SHP77 (cell line): ENCODE results near the gene ZCWPW1.
"Not testable (repeated sequence)": the region's sequence is repeated elsewhere in the genome, so short reads cannot be mapped to it uniquely, and the experiment has no call there.

Source experiments
- DNase-seq, 2 experiments: peaks; one replicate each; lab custom pipeline; 2025; lab: John Stamatoyannopoulos, UW

The ZCWPW1 gene

GRCh38 chr7:100373261-100373831 lies 55.2 kb downstream of the ZCWPW1 start, which contains the start of gene PILRA:
TSS of gene PILRA (plus strand) at chr7:100373487. CDS start at chr7:100373657, 170 bp downstream.
- no peak for DNase-seq

- no peak for DNase-seq
These were observed 55.8 kb downstream of the ZCWPW1 start for GRCh38 chr7:100372694-100373093.

GRCh38 chr7:100372256-100372655 lies 56.2 kb downstream of the ZCWPW1 start:
- DNase-seq, result no peak

- no peak for DNase-seq
These were observed 56.8 kb downstream of the ZCWPW1 start for GRCh38 chr7:100371561-100372171.

- DNase-seq, result no peak
These were observed 57.8 kb downstream of the ZCWPW1 start for GRCh38 chr7:100370746-100371145.

DNA sequence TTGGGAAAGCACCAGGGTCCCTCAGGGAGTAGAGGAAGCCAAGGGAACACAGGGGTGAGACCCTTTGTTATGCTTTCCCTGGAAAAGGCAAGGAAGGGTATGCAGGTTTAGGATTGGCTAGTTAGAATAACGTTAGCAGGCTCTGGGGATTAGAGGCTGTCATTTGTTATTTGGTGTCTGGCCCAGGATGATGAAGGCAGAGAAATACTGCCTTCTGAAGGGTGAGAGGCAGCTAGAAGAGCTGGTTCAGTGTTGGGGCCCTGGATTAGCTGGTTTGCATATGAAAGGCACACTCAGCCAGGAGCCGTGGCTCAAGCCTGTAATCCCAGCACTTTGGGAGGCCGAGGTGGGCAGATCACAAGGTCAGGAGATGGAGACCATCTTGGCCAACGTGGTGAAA lies 58.2 kb downstream of the ZCWPW1 start:
- no peak for DNase-seq

DNA sequence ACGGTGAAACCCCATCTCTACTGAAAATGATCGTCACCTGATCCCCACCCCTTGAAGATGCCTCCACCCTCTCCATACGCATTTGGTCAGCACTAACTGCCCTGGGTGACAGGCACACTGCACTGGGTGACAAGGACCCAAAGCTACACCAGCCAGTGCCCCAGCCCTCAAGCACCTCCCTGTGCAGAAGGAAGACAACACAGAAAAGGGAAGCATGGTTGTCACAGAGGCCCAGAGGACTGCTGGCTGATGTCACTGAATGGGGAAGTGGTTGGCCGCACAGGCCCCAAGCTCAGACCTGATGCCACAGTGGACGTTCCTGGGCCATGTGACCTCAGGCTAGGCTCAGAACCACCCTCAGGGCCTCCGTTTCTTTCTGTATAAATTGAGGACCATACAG lies 59.4 kb downstream of the ZCWPW1 start:
- DNase-seq, result no peak

- no peak for DNase-seq
These were observed 60.6 kb downstream of the ZCWPW1 start for GRCh38 chr7:100367676-100368613.

GRCh38 chr7:100367251-100367620 lies 61.3 kb downstream of the ZCWPW1 start:
- no peak for DNase-seq

DNA sequence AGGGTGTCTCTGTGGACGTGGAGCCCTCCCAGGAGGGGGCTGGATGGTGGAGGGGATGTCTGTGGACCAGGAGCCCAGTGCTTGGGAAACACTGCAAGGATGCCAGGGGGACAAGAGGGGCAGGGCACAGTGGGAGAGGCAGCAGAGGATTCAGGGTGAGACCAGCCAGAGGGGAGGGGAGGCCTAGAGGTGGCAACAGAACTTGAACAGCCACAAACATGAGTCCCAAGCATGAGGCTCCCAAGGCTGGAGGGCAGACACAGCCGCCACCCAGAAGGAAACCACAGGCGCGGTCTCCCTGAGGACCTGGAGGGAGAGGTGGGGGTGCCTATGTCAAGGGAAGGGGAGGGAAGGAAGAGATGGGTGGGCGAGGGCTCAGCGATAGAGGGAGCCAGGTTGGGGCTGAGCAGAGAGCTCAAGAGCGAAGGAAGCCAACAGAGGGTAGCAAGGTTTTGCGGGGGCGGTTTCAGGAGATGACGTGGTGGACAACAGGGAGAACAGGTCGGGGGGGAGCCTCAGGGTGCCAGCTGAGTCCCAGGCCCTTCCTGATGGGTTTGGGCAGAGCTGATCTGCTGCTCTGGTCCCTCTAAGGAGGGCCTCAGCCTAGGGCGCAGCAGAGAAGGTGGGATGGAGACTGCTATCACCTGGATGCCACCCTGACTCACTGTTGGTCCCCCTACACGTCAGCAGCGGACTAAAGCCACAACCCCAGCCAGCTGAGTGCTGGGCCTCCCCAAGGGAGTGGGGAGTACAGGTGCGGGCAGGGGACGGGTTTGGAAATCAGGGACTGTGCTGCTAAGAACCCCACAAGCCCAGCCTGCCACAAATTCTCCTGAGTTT lies 61.9 kb downstream of the ZCWPW1 start:
- no peak for DNase-seq

- DNase-seq, result not testable (repeated sequence)
These were observed 62.5 kb downstream of the ZCWPW1 start for GRCh38 chr7:100365998-100366367.

GRCh38 chr7:100364480-100364879 lies 64.0 kb downstream of the ZCWPW1 start:
- DNase-seq, result no peak

DNA sequence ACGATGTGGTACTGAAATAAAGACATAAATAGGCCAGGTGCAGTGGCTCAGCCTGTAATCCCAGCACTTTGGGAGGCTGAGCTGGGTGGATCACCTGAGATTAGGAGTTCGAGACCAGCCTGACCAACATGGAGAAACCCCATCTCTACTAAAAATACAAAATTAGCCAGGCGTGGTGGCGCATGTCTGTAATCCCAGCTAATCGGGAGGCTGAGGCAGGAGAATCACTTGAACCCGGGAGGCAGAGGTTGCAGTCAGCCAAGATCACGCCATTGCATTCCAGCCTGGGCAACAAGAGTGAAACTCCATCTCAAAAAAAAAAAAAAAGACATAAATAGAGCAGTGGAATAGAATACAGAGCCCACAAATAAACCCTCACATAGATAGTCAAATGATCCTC lies 64.7 kb downstream of the ZCWPW1 start:
- not testable (repeated sequence) for DNase-seq

DNA sequence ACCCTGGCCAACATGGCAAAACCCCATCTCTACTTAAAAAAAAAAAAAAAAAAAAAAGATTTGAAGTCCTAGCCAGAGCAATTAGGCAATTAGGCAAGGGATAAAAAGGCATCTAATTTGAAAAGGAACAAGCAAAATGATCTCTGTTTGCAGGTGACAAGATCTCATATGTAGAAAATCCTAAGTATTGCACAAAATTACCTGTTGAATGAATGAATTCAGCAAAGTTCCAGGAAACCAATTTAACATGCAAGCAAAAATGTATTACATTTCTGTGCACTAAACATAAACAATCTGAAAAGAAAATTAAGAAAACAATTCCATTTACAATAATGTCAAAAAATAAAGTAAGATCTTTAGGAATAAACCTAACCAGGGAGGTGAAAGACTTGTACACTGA lies 65.4 kb downstream of the ZCWPW1 start:
- DNase-seq, result no peak

GRCh38 chr7:100360135-100360854 lies 68.2 kb downstream of the ZCWPW1 start:
- no peak for DNase-seq

DNA sequence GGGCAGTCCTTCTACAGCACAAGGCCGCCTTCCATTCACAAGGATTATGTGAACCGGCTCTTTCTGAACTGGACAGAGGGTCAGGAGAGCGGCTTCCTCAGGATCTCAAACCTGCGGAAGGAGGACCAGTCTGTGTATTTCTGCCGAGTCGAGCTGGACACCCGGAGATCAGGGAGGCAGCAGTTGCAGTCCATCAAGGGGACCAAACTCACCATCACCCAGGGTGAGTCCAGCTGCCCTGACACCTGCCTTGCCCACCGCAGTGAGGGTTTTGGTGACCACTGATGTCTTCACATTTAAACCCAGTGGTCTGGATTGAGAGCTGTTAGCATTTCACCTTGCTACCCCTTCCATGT lies 69.7 kb downstream of the ZCWPW1 start:
- DNase-seq, result no peak

GRCh38 chr7:100358027-100358856 lies 70.3 kb downstream of the ZCWPW1 start, which contains the start of gene PILRB:
TSS of gene PILRB (plus strand) at chr7:100358117. CDS start at chr7:100358303, 186 bp downstream.
- DNase-seq, result no peak

- DNase-seq, result no peak
These were observed 71.4 kb downstream of the ZCWPW1 start for GRCh38 chr7:100357131-100357561.

- DNase-seq, result no peak
These were observed 72.0 kb downstream of the ZCWPW1 start for GRCh38 chr7:100356416-100357068.
